HUES64 (cell line): Measurements from ENCODE around the gene PSMC3.

Experiments
- H3K27ac ChIP-seq: 2 replicates; pipeline ENCODE4 v1.7.0; 2013; ENCODE audit warnings: low read depth, low read length, inconsistent platforms
- H3K27me3 ChIP-seq: 2 replicates; pipeline ENCODE4 v1.6.1; 2013; ENCODE audit warnings: mild to moderate bottlenecking, low read length; ENCODE audit not compliant: insufficient read depth
- H3K36me3 ChIP-seq: 2 replicates; pipeline ENCODE4 v1.6.1; 2013; ENCODE audit warnings: mild to moderate bottlenecking, low read length; ENCODE audit not compliant: insufficient read depth
- H3K4me1 ChIP-seq: 2 replicates; pipeline ENCODE4 v1.6.1; 2013; ENCODE audit warnings: mild to moderate bottlenecking, low read length, moderate library complexity; ENCODE audit not compliant: insufficient read depth
- H3K4me3 ChIP-seq: 2 replicates; pipeline ENCODE4 v1.5.1; 2013; ENCODE audit warnings: mild to moderate bottlenecking, low read length, moderate library complexity
- H3K9ac ChIP-seq: 2 replicates; pipeline ENCODE4 v1.6.1; 2013; ENCODE audit warnings: mild to moderate bottlenecking, low read depth, low read length
- H3K9me3 ChIP-seq: 2 replicates; pipeline ENCODE4 v1.6.1; 2013; ENCODE audit warnings: low read depth, low read length; ENCODE audit not compliant: insufficient read depth
- WGBS: fragments of 150-250, 120-280 bp; methylation state at CpG from one replicate; pipeline ENCODE4 v1.1.7; 2013; ENCODE audit warnings: missing lambda C conversion rate; 5-methylcytosine and 5-hydroxymethylcytosine counted together

Gene PSMC3

GRCh38 chr11:47369676-47370075 lies 56.6 kb downstream of the PSMC3 start:
- H3K27ac ChIP-seq = no peak overlapping the region
- H3K4me1 ChIP-seq = peaks cover 2% of the 10 kb centered on the region; the same call in 1 of the 2 replicates
- H3K9me3 ChIP-seq = no peaks in the 10 kb centered on the region
- H3K27me3 ChIP-seq = no peaks in the 10 kb centered on the region
- H3K9ac ChIP-seq = no peak overlapping the region
- H3K4me3 ChIP-seq = no peak overlapping the region
- WGBS = 76% methylated on average over 3 of the region's 3 CpGs
- no peaks in the 10 kb centered on the region for H3K36me3 ChIP-seq
